Measurements from ENCODE around the gene ACRBP.

Gene ACRBP

GRCh38 chr12:6641131-6641530 is 6.1 kb downstream of the ACRBP start:
- TF ChIP-seq CTCF (IDR thresholded peaks at IDR 0.05): no peak
- H3K27ac ChIP-seq: no peak overlapping the region
- H3K4me1 ChIP-seq (ENCODE audit: control insufficient read depth in 1 of 2, insufficient read depth in 1 of 2, low read depth in 1 of 2, low read length in 1 of 2): peaks cover 21 to 30% of the 10 kb centered on the region in 2 experiments
- H3K4me3 ChIP-seq (ENCODE audit: low read depth in 1 of 2, low read length in 1 of 2): no peak overlapping the region
- no peaks in the 10 kb centered on the region for H3K9me3 ChIP-seq
- no peaks in the 10 kb centered on the region for H3K27me3 ChIP-seq
- no peaks in the 10 kb centered on the region for H3K36me3 ChIP-seq

GRCh38 chr12:6640497-6640896 is 6.7 kb downstream of the ACRBP start:
- Histone ChIP-seq H3K4me1 (ENCODE audit: control insufficient read depth in 1 of 2, insufficient read depth in 1 of 2, low read depth in 1 of 2, low read length in 1 of 2) (peaks cover 21 to 30% of the 10 kb centered on the region in 2 experiments), H3K4me3 (ENCODE audit: low read depth in 1 of 2, low read length in 1 of 2) (no peak overlapping the region), H3K27me3 (no peaks in the 10 kb centered on the region), H3K27ac (no peak overlapping the region), H3K36me3 (no peaks in the 10 kb centered on the region), H3K9me3 (no peaks in the 10 kb centered on the region)
- no peak for TF ChIP-seq CTCF (IDR thresholded peaks at IDR 0.05)

GRCh38 chr12:6639151-6639801 is 8.0 kb downstream of the ACRBP start:
- Histone ChIP-seq H3K4me3 (ENCODE audit: low read depth in 1 of 2, low read length in 1 of 2) (no peak overlapping the region), H3K27ac (no peak overlapping the region), H3K36me3 (no peaks in the 10 kb centered on the region), H3K4me1 (ENCODE audit: control insufficient read depth in 1 of 2, insufficient read depth in 1 of 2, low read depth in 1 of 2, low read length in 1 of 2) (peaks cover 11 to 19% of the 10 kb centered on the region in 2 experiments), H3K9me3 (no peaks in the 10 kb centered on the region), H3K27me3 (no peaks in the 10 kb centered on the region)
- TF ChIP-seq CTCF (IDR thresholded peaks at IDR 0.05): no peak

DNA sequence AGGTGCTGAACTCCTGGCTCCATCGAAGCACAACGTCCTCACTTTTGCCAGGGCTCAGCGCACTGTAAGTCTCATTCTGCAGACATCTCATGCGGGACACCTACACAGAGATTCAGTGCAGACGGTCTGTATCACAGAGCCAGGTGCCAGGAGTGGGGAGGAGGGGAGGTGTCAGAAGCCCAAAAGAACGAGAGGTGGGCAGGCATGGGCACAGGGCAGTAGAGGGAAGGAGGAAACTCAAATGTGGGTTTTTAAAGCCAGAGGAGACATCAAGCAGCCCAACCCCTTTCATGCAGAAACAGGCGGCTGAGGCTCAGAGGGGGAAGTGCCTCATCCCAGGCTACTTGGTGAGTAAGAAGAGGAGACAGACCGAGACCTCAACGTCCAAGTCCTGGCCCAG is 8.9 kb downstream of the ACRBP start:
- H3K4me3 ChIP-seq (ENCODE audit: low read depth in 1 of 2, low read length in 1 of 2): no peak overlapping the region
- no peak for TF ChIP-seq CTCF (IDR thresholded peaks at IDR 0.05)
- H3K9me3 ChIP-seq: no peaks in the 10 kb centered on the region
- H3K36me3 ChIP-seq: no peaks in the 10 kb centered on the region
- no peak overlapping the region for H3K27ac ChIP-seq
- no peaks in the 10 kb centered on the region for H3K27me3 ChIP-seq
- H3K4me1 ChIP-seq (ENCODE audit: control insufficient read depth in 1 of 2, insufficient read depth in 1 of 2, low read depth in 1 of 2, low read length in 1 of 2): peaks cover under 1 to 10% of the 10 kb centered on the region in 2 experiments

DNA sequence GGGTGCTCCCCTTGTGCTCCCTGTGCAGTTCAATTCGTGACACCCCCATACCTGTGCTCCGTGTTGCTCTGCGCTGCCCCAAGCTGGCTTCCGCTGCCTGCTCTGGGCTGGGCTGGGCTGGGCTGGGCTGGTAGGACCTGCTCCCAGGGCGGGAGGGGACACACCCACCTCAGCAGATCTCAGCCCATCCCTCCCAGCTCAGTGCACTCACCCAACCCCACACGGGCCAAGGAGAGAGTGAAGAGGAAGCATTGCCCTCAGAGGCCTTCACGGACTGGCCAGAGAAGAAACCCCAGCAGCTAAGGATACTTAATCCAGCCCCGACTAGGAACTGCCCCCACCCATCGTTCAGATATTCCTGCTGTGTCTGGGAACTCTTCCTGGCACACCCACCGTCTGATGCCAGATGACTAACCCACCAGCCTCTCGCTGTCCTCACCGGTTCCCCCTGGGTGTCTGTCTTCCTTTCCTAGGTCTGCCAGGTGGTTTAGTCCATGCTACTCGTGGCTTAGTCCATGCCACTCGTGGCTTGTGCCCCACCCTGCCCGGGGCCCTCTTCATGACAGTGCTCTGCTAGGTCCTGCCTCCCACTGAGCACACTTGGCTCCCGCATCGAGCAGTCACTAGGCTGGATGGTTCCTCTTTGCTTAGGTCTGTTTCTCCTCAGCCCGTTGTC is 11.2 kb downstream of the ACRBP start, which contains the start of gene LPAR5:
TSS of gene LPAR5 (minus strand) at position 104 of the 676 bp plus-strand sequence. CDS start 14,711 bp downstream, outside the sequence.
- Histone ChIP-seq H3K27me3 (no peaks in the 10 kb centered on the region), H3K9me3 (no peaks in the 10 kb centered on the region), H3K4me3 (ENCODE audit: low read depth in 1 of 2, low read length in 1 of 2) (no peak within 1 kb of the TSS), H3K36me3 (no peaks in the 10 kb centered on the region), H3K4me1 (ENCODE audit: control insufficient read depth in 1 of 2, insufficient read depth in 1 of 2, low read depth in 1 of 2, low read length in 1 of 2) (peaks cover 0 to 7% of the 10 kb centered on the region in 2 experiments), H3K27ac (no peak within 1 kb of the TSS)
- TF ChIP-seq CTCF (IDR thresholded peaks at IDR 0.05): no peak
